ENCODE data around the gene CTU2.
A peak's percentile ranks its signal among the peaks of the same experiment; 100 is the strongest.
"Not testable (repeated sequence)": the region's sequence is repeated elsewhere in the genome, so short reads cannot be mapped to it uniquely, and the experiment has no call there.

CTU2 gene

DNA sequence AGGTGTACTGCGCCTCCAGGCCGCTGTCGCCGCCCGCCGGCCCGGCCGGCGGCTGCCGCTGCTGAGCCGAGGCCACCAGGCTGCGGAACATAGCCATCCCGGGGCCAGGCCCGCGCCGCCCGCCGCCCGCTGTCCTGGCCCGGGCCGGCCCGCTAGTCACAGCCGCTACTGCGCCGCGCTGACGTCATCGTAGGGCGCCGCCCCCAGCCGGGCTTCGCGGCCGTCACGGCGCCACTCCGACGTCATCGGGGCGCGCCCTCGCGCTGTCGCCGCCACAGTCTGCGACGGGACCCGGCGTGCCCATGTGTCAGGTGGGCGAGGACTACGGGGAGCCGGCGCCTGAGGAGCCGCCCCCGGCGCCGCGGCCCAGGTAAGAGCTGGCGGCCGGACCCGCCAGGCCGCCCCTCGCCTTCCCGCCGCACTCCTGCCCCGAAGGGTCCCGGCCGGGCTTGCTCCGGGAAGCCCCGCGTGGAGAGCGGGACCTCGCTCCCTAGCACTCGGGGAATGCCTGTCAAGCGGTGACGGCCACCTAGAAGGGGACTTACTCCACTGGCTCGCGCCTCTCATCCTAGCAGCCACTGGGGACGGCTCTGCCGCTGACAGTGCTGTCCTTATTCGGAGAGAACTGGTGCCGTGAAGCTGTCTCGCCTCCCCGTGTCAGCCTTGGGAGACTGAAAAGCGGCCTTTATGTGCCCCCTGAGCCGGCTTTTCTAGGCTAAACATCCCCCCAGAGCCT, at the start of gene CTU2, which contains the start of gene RNF166:
Gene CTU2 (plus strand): TSS at position 275 of the 736 bp plus-strand sequence. CDS start 28 bp downstream, at position 303.
Gene RNF166 (minus strand): TSS at position 180 of the 736 bp plus-strand sequence. CDS start 83 bp downstream, at position 97.
- Mint-ChIP-seq H3K27ac (peak within 1 kb of the TSS; percentile 87 to 93), H3K4me3 (peak within 1 kb of the TSS; percentile 88 to 93), H3K9me3 (no peaks in the 10 kb centered on the region), H3K4me1 (peaks cover 75% of the 10 kb centered on the region), H3K27me3 (no peaks in the 10 kb centered on the region)
- ATAC-seq = peak; percentile 81
- peak; percentile 92 to 93 for DNase-seq

GRCh38 chr16:88657371-88657770, 48.9 kb upstream of the CTU2 start:
- Mint-ChIP-seq H3K4me3 (no peak overlapping the region), H3K9me3 (no peaks in the 10 kb centered on the region), H3K27ac (no peak overlapping the region), H3K27me3 (no peaks in the 10 kb centered on the region), H3K4me1 (peaks cover 22% of the 10 kb centered on the region)
- ATAC-seq (no peak), DNase-seq (no peak)

GRCh38 chr16:88658714-88659113, 47.6 kb upstream of the CTU2 start:
- Mint-ChIP-seq H3K4me3 (no peak overlapping the region), H3K9me3 (no peaks in the 10 kb centered on the region), H3K4me1 (peaks cover 19% of the 10 kb centered on the region), H3K27me3 (no peaks in the 10 kb centered on the region), H3K27ac (peak overlapping the region in 1 of 2 donors; percentile 30)
- DNase-seq (no peak), ATAC-seq (no peak)

GRCh38 chr16:88659160-88659559, 47.1 kb upstream of the CTU2 start:
- no peaks in the 10 kb centered on the region for H3K27me3 Mint-ChIP-seq
- H3K4me3 Mint-ChIP-seq = no peak overlapping the region
- H3K27ac Mint-ChIP-seq = peak overlapping the region in 1 of 2 donors; percentile 30
- no peaks in the 10 kb centered on the region for H3K9me3 Mint-ChIP-seq
- no peak for DNase-seq
- peaks cover 22% of the 10 kb centered on the region for H3K4me1 Mint-ChIP-seq
- ATAC-seq = no peak

DNA sequence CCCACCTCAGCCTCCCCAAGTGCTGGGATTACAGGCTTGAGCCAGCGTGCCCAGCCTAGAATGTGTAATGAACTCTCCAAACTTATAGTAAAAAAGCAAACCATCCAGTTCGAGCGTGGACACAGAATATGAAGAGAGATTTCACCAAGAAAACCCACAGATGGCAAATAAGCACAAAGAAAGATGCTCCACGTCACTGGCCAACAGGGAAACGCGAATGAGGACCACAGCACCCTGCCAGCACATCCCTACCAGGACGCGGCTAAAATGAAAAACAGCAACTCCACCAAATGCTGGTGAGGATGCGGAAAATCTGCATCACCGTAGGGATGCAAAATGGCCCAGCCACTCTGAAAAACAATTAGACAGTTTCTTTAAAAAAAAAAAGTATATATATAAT, 44.8 kb upstream of the CTU2 start:
- Mint-ChIP-seq H3K9me3 (no peaks in the 10 kb centered on the region), H3K27ac (no peak overlapping the region), H3K27me3 (no peaks in the 10 kb centered on the region), H3K4me3 (peak overlapping the region in 1 of 2 donors; percentile 81), H3K4me1 (peaks cover 25% of the 10 kb centered on the region)
- DNase-seq = no peak
- no peak for ATAC-seq

- peaks cover 29% of the 10 kb centered on the region for H3K4me1 Mint-ChIP-seq
- DNase-seq (peak in 1 of 2 donors; percentile 32), ATAC-seq (peak; percentile 4)
- H3K27me3 Mint-ChIP-seq = no peaks in the 10 kb centered on the region
- H3K27ac Mint-ChIP-seq = peak overlapping the region; percentile 69 to 76
- no peaks in the 10 kb centered on the region for H3K9me3 Mint-ChIP-seq
- H3K4me3 Mint-ChIP-seq = peak overlapping the region; percentile 81 to 97
Observed at GRCh38 chr16:88662222-88662842, 44.0 kb upstream of the CTU2 start.

- DNase-seq = peak; percentile 94 to 97
Observed at GRCh38 chr16:88662843-88663606, 43.3 kb upstream of the CTU2 start, which contains the start of gene MVD. Gene MVD (minus strand): TSS chr16:88663091. CDS start chr16:88663080, 11 bp downstream.

GRCh38 chr16:88665148-88665547, 41.2 kb upstream of the CTU2 start:
- DNase-seq = no peak
- no peak overlapping the region for H3K27ac Mint-ChIP-seq

More at GRCh38 chr16:88662843-88663606, 43.3 kb upstream of the CTU2 start, which contains the start of gene MVD:
- H3K4me3 Mint-ChIP-seq = peak within 1 kb of the TSS; percentile 94 to 97
- peak within 1 kb of the TSS; percentile 91 to 96 for H3K27ac Mint-ChIP-seq
- H3K4me1 Mint-ChIP-seq = peaks cover 31% of the 10 kb centered on the region
- no peaks in the 10 kb centered on the region for H3K9me3 Mint-ChIP-seq
- peak; percentile 98 for ATAC-seq
- H3K27me3 Mint-ChIP-seq = no peaks in the 10 kb centered on the region

GRCh38 chr16:88665570-88665969, 40.7 kb upstream of the CTU2 start:
- peaks cover 26% of the 10 kb centered on the region for H3K4me1 Mint-ChIP-seq
- H3K27ac Mint-ChIP-seq = no peak overlapping the region
- ATAC-seq (no peak), DNase-seq (no peak)
- no peak overlapping the region for H3K4me3 Mint-ChIP-seq
- H3K9me3 Mint-ChIP-seq = no peaks in the 10 kb centered on the region
- H3K27me3 Mint-ChIP-seq = no peaks in the 10 kb centered on the region

More at GRCh38 chr16:88665148-88665547, 41.2 kb upstream of the CTU2 start:
- Mint-ChIP-seq H3K27me3 (no peaks in the 10 kb centered on the region), H3K4me1 (peaks cover 26% of the 10 kb centered on the region), H3K9me3 (no peaks in the 10 kb centered on the region), H3K4me3 (peak overlapping the region; percentile 13 to 35)
- no peak for ATAC-seq

DNA sequence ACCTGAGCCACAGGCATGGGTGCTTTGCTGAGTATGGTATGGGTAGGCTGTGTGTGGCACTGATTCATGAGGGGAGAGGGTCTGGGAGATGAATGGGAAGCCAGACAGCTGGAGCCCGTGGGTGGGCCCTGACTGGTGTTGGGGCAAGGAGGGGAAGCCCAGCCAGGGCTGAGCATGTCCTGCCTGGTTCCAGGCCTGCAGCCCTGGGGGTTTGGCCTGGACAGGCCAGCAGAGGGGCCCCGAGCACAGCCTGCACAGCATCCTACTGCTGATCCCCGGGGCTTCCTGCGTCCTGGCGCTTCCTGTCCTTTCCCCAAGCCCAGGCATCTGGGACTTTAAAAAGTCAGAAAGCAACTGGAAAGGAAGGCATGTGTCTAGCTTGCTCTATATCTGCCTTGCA, 38.8 kb upstream of the CTU2 start:
- H3K9me3 Mint-ChIP-seq = no peaks in the 10 kb centered on the region
- no peak overlapping the region for H3K27ac Mint-ChIP-seq
- H3K4me3 Mint-ChIP-seq = no peak overlapping the region
- H3K27me3 Mint-ChIP-seq = no peaks in the 10 kb centered on the region
- ATAC-seq = no peak
- peaks cover 12% of the 10 kb centered on the region for H3K4me1 Mint-ChIP-seq
- no peak for DNase-seq

DNA sequence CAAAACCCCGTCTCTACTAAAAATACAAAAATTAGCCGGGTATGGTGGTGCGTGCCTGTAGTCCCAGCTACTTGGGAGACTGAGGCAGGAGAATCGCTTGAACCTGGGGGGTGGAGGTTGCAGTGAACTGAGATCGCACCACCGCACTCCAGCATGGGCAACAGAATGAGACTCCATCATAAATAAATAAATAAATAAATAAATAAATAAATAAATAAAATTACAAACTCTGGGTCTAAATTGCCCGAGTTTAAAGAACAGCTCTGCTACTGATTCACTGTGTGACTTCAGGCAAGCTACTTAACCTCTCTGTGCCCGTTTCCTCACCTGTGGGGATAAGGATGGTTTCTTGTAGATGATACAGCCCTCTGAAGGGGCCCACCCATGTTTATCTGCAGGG, 36.8 kb upstream of the CTU2 start:
- H3K9me3 Mint-ChIP-seq, H3K27ac Mint-ChIP-seq, H3K4me3 Mint-ChIP-seq, H3K4me1 Mint-ChIP-seq, DNase-seq, ATAC-seq, H3K27me3 Mint-ChIP-seq: not testable (repeated sequence)

GRCh38 chr16:88669980-88670379, 36.3 kb upstream of the CTU2 start:
- Mint-ChIP-seq H3K4me1 (peaks cover 6% of the 10 kb centered on the region), H3K4me3 (no peak overlapping the region), H3K9me3 (no peaks in the 10 kb centered on the region), H3K27me3 (no peaks in the 10 kb centered on the region), H3K27ac (no peak overlapping the region)
- DNase-seq = no peak
- ATAC-seq = no peak

DNA sequence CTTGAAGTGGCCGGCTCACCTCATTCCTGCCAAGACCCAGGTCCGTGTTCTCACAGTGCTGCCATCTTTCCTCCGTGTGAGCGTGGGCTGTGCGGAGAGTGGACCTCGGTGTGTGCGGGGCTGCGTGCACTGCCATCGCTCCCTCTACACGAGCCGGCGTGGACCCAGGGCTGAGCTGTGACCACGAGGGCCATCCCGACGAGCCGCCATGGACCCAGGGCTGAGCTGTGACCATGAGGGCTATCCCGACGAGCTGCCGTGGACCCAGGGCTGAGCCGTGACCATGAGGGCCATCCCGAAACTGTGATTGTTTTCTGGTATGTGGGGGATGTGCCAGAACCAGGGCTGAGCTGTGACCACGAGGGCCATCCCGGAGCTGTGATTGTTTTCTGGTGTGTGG, 34.5 kb upstream of the CTU2 start:
- Mint-ChIP-seq H3K4me1 (peaks cover 6% of the 10 kb centered on the region), H3K4me3 (no peak overlapping the region), H3K9me3 (no peaks in the 10 kb centered on the region), H3K27me3 (no peaks in the 10 kb centered on the region), H3K27ac (peak overlapping the region in 1 of 2 donors; percentile 93)
- DNase-seq (no peak), ATAC-seq (no peak)

DNA sequence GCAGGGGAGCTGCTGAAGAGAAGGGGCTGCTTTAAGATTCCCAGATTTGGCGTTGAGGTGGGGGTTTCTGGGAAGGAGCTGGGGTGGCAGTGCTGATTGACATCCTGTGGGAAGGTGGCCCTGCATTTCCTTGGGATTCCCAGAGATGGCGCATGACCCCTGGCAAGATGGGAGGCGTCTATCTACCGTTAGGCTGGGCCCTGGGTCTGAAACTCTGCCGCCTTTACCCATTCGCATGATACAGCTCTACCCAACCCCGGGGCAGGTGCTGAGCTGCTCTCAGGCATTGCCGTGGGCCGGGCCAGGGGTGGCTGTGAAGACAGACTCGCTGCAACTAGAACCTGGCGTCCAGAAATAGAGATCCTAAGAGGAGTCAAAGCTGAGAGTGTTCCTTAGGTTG, 33.5 kb upstream of the CTU2 start:
- Mint-ChIP-seq H3K27me3 (no peaks in the 10 kb centered on the region), H3K27ac (no peak overlapping the region), H3K9me3 (no peaks in the 10 kb centered on the region), H3K4me3 (no peak overlapping the region), H3K4me1 (no peaks in the 10 kb centered on the region)
- ATAC-seq (no peak), DNase-seq (no peak)

- Mint-ChIP-seq H3K4me3 (no peak overlapping the region), H3K27ac (peak overlapping the region in 1 of 2 donors; percentile 22), H3K9me3 (no peaks in the 10 kb centered on the region), H3K27me3 (no peaks in the 10 kb centered on the region), H3K4me1 (no peaks in the 10 kb centered on the region)
- no peak for ATAC-seq
- DNase-seq = no peak
Observed at GRCh38 chr16:88673716-88674379, 32.5 kb upstream of the CTU2 start.

All from stimulated activated naive CD8-positive, alpha-beta T cell treated with anti-CD3 and anti-CD28 coated beads, Interleukin-15, amount 100 ng/mL, for 72 hours (primary cell).